NCI-H510A (cell line): Measurements from ENCODE around the gene TTC27.
A peak's percentile ranks its signal among the peaks of the same experiment; 100 is the strongest.
"Not testable (repeated sequence)": the region's sequence is repeated elsewhere in the genome, so short reads cannot be mapped to it uniquely, and the experiment has no call there.

Source experiments
- DNase-seq: peaks from one replicate; lab custom pipeline; 2025; lab: John Stamatoyannopoulos, UW

The TTC27 gene

GRCh38 chr2:32627814-32628579 is at the start of gene TTC27:
Gene TTC27 (plus strand): TSS chr2:32628050. CDS start chr2:32628293, 243 bp downstream.
- DNase-seq: peak; percentile 92

- no peak for DNase-seq
Observed at GRCh38 chr2:32591669-32592463, 36.0 kb upstream of the TTC27 start.

GRCh38 chr2:32594573-32594972 is 33.3 kb upstream of the TTC27 start:
- DNase-seq: no peak

GRCh38 chr2:32611366-32611765 is 16.5 kb upstream of the TTC27 start:
- DNase-seq: no peak

GRCh38 chr2:32611771-32612170 is 16.1 kb upstream of the TTC27 start:
- no peak for DNase-seq

GRCh38 chr2:32614084-32614483 is 13.8 kb upstream of the TTC27 start:
- no peak for DNase-seq

- DNase-seq: no peak
Observed at GRCh38 chr2:32617599-32618189, 10.2 kb upstream of the TTC27 start.

- no peak for DNase-seq
Observed at GRCh38 chr2:32622570-32623310, 5.1 kb upstream of the TTC27 start.

GRCh38 chr2:32623311-32623706 is 4.5 kb upstream of the TTC27 start:
- no peak for DNase-seq

- DNase-seq: no peak
Observed at GRCh38 chr2:32624812-32625211, 3.0 kb upstream of the TTC27 start.

GRCh38 chr2:32626639-32627221 is 1.1 kb upstream of the TTC27 start:
- no peak for DNase-seq

- DNase-seq: no peak
Observed at GRCh38 chr2:32627441-32627813, 423 bp upstream of the TTC27 start.

GRCh38 chr2:32632089-32632488 is 4.2 kb downstream of the TTC27 start:
- no peak for DNase-seq

GRCh38 chr2:32633040-32633439 is 5.2 kb downstream of the TTC27 start:
- DNase-seq: no peak

- not testable (repeated sequence) for DNase-seq
Observed at GRCh38 chr2:32638548-32638947, 10.7 kb downstream of the TTC27 start.

GRCh38 chr2:32641180-32641579 is 13.3 kb downstream of the TTC27 start:
- DNase-seq: no peak

- DNase-seq: no peak
Observed at GRCh38 chr2:32647180-32647651, 19.4 kb downstream of the TTC27 start.

GRCh38 chr2:32652555-32653209 is 24.8 kb downstream of the TTC27 start:
- DNase-seq: no peak

GRCh38 chr2:32656069-32656468 is 28.2 kb downstream of the TTC27 start:
- DNase-seq: no peak

GRCh38 chr2:32663864-32664263 is 36.0 kb downstream of the TTC27 start:
- no peak for DNase-seq

- no peak for DNase-seq
Observed at GRCh38 chr2:32666704-32667103, 38.9 kb downstream of the TTC27 start.
